SU-DHL-6 (cell line): ENCODE measurements around the gene KCNJ15.

Experiments used
- H2AFZ ChIP-seq: fragments of 200-600 bp; sonication (generic); 2 replicates; pipeline ENCODE4 v1.6.1; 2014; ENCODE audit warnings: low read depth, mild to moderate bottlenecking, moderate library complexity, mixed read lengths, antibody characterized with exemption, low read length; ENCODE audit not compliant: severe bottlenecking
- H3F3A ChIP-seq: fragments of 200-600 bp; shearing (Covaris generic); 2 replicates; pipeline ENCODE4 v1.6.0; 2016; ENCODE audit warnings: antibody characterized with exemption, mild to moderate bottlenecking; ENCODE audit not compliant: insufficient read depth
- H3K27ac ChIP-seq: fragments of 200-600 bp; sonication (generic); 2 replicates; pipeline ENCODE4 v1.5.1; 2016; ENCODE audit warnings: low read depth, mild to moderate bottlenecking, low read length, moderate library complexity, mixed read lengths
- H3K27me3 ChIP-seq: fragments of 200-600 bp; sonication (generic), shearing (Covaris generic); 2 replicates; pipeline ENCODE4 v1.6.0; 2014; ENCODE audit warnings: mild to moderate bottlenecking, low read length
- H3K36me3 ChIP-seq: fragments of 200-600 bp; sonication (generic); 2 replicates; pipeline ENCODE4 v1.6.1; 2014; ENCODE audit warnings: mild to moderate bottlenecking, low read length, mixed read lengths
- H3K4me2 ChIP-seq: fragments of 300-600, 200-600 bp; shearing (Covaris generic), sonication (generic); 2 replicates; pipeline ENCODE4 v1.6.0; 2014; ENCODE audit warnings: low read length, low read depth, mild to moderate bottlenecking; ENCODE audit not compliant: poor library complexity, severe bottlenecking
- H3K4me3 ChIP-seq: fragments of 200-600 bp; sonication (generic); 2 replicates; pipeline ENCODE4 v1.5.1; 2014; ENCODE audit warnings: antibody characterized with exemption, low read length, mild to moderate bottlenecking, mixed read lengths; ENCODE audit not compliant: insufficient read depth, poor library complexity, severe bottlenecking
- H3K79me2 ChIP-seq: fragments of 200-600 bp; sonication (generic); 2 replicates; pipeline ENCODE4 v1.6.1; 2014; ENCODE audit warnings: mild to moderate bottlenecking, low read length, moderate library complexity; ENCODE audit not compliant: insufficient read depth
- H3K9ac ChIP-seq: fragments of 200-600 bp; sonication (generic); 2 replicates; pipeline ENCODE4 v1.7.0; 2014; ENCODE audit warnings: mild to moderate bottlenecking, low read length
- H3K9me2 ChIP-seq: fragments of 200-600 bp; sonication (generic); replicated peaks from 2 replicates; pipeline ENCODE4 v1.6.1; 2014; ENCODE audit warnings: low read length; ENCODE audit not compliant: insufficient read depth
- H3K9me3 ChIP-seq: fragments of 200-600 bp; sonication (generic); 2 replicates; pipeline ENCODE4 v1.6.1; 2014; ENCODE audit warnings: low read length, mixed read lengths; ENCODE audit not compliant: insufficient read depth
- H4K20me1 ChIP-seq: fragments of 200-600 bp; sonication (generic); 2 replicates; pipeline ENCODE4 v1.6.1; 2014; ENCODE audit warnings: low read depth, mild to moderate bottlenecking, antibody characterized with exemption, low read length, moderate library complexity, mixed read lengths
- CTCF ChIP-seq: fragments of 200-600 bp; sonication (generic); IDR thresholded peaks from one replicate; pipeline ENCODE4 v1.5.1; 2017; ENCODE audit warnings: antibody characterized with exemption, mild to moderate bottlenecking, low read length, moderate library complexity; ENCODE audit not compliant: insufficient read depth, poor library complexity, severe bottlenecking
- EZH2phosphoT487 ChIP-seq: fragments of 200-600 bp; sonication (generic), shearing (Covaris generic); conservative IDR thresholded peaks from 2 replicates; pipeline ENCODE4 v1.6.1; 2018; ENCODE audit warnings: mild to moderate bottlenecking, antibody characterized with exemption, low read length, moderate library complexity, mixed read lengths

KCNJ15 gene

GRCh38 chr21:38240129-38240528, 16.7 kb upstream of the KCNJ15 start:
- Histone ChIP-seq H3K4me3 (no peak overlapping the region), H3K27me3 (no peaks in the 10 kb centered on the region), H3K36me3 (no peaks in the 10 kb centered on the region), H3K27ac (no peak overlapping the region), H3F3A (no peaks in the 10 kb centered on the region), H3K9me3 (no peaks in the 10 kb centered on the region), H3K79me2 (no peaks in the 10 kb centered on the region), H2AFZ (no peak overlapping the region), H3K4me2 (no peak overlapping the region), H3K9me2 (no peaks in the 10 kb centered on the region), H3K9ac (no peak overlapping the region), H4K20me1 (no peaks in the 10 kb centered on the region)
- TF ChIP-seq CTCF (no peak), EZH2phosphoT487 (no peak)

- H3K4me3 ChIP-seq, result no peak overlapping the region
- no peaks in the 10 kb centered on the region for H3K79me2 ChIP-seq
- H3K9ac ChIP-seq, result no peak overlapping the region
- TF ChIP-seq EZH2phosphoT487 (no peak), CTCF (no peak)
- H3K36me3 ChIP-seq, result no peaks in the 10 kb centered on the region
- H3K27me3 ChIP-seq, result no peaks in the 10 kb centered on the region
- no peaks in the 10 kb centered on the region for H3K9me3 ChIP-seq
- H3K4me2 ChIP-seq, result no peak overlapping the region
- H3F3A ChIP-seq, result no peaks in the 10 kb centered on the region
- H2AFZ ChIP-seq, result no peak overlapping the region
- H4K20me1 ChIP-seq, result no peaks in the 10 kb centered on the region
- no peak overlapping the region for H3K27ac ChIP-seq
- H3K9me2 ChIP-seq, result no peaks in the 10 kb centered on the region
Measured at GRCh38 chr21:38241029-38241740, 15.6 kb upstream of the KCNJ15 start.

- Histone ChIP-seq H3K4me3 (no peak overlapping the region), H3F3A (no peaks in the 10 kb centered on the region), H3K4me2 (no peak overlapping the region), H4K20me1 (no peaks in the 10 kb centered on the region), H3K9me3 (no peaks in the 10 kb centered on the region), H3K9ac (no peak overlapping the region), H3K27ac (no peak overlapping the region), H3K9me2 (no peaks in the 10 kb centered on the region), H3K36me3 (no peaks in the 10 kb centered on the region), H3K27me3 (no peaks in the 10 kb centered on the region), H2AFZ (no peak overlapping the region), H3K79me2 (no peaks in the 10 kb centered on the region)
- TF ChIP-seq CTCF (no peak), EZH2phosphoT487 (no peak)
Measured at GRCh38 chr21:38242061-38242460, 14.7 kb upstream of the KCNJ15 start.
